IMR-90 (cell line): ENCODE results near the gene ZNF366. TPM values are rescaled to one million over a fixed set of nuclear protein-coding genes. Genes with fewer than 3 reads are reported as not detected.

Source experiments
- ATAC-seq: fragments of 200-7000 bp; cut with Tn5 transposase; 2 replicates; pipeline ENCODE4 v1.9.1; 2020; ENCODE audit warnings: low read depth, mild to moderate bottlenecking, moderate library complexity
- BruUV-seq: library from RNA; stranded (reverse); fragments of 400-500 nt; replicated peaks from 2 replicates; lab custom pipeline; 2021; lab: Mats Ljungman, UMichigan
- CTCF ChIA-PET: fragments of 300-600 bp; formaldehyde crosslinking; extraction: SDS; loops from one replicate; lab custom pipeline; 2021; ENCODE audit warnings: antibody characterized with exemption; lab: Yijun Ruan, JAX
- POLR2A ChIA-PET: fragments of 300-600 bp; sonication (Branson Sonifier 250); formaldehyde crosslinking; loops from one replicate; lab custom pipeline; 2022; ENCODE audit warnings: antibody characterized with exemption; ENCODE audit not compliant: unreplicated experiment; lab: Charles Lee
- DNase-seq: peaks from one replicate; pipeline ENCODE4 v3.0.0; 2013
- H2AFZ ChIP-seq: replicated peaks from 2 replicates; pipeline ENCODE3; 2013; ENCODE audit warnings: low read length, mild to moderate bottlenecking; ENCODE audit not compliant: poor library complexity
- H2AK5ac ChIP-seq: 2 replicates; pipeline ENCODE4 v1.6.1; 2013; ENCODE audit warnings: low read depth, low read length, inconsistent platforms
- H2AK9ac ChIP-seq: replicated peaks from 2 replicates; pipeline ENCODE3; 2013; ENCODE audit warnings: mild to moderate bottlenecking, low read depth, low read length, moderate library complexity; ENCODE audit not compliant: poor library complexity
- H2BK120ac ChIP-seq: 2 replicates; pipeline ENCODE4 v1.6.1; 2013; ENCODE audit warnings: low read depth, low read length, inconsistent platforms
- H2BK15ac ChIP-seq: 3 replicates; pipeline ENCODE4 v1.6.1; 2013; ENCODE audit warnings: low read depth, low read length, inconsistent platforms
- H2BK20ac ChIP-seq: 2 replicates; pipeline ENCODE4 v1.6.1; 2013; ENCODE audit warnings: low read depth, mild to moderate bottlenecking, inconsistent platforms, low read length, moderate library complexity
- H2BK5ac ChIP-seq: 2 replicates; pipeline ENCODE4 v1.6.1; 2013; ENCODE audit warnings: mild to moderate bottlenecking, low read depth, low read length, inconsistent platforms; ENCODE audit not compliant: poor library complexity, severe bottlenecking
- H3K14ac ChIP-seq: replicated peaks from 2 replicates; pipeline ENCODE4 v1.6.1; 2013; ENCODE audit warnings: low read depth, low read length, inconsistent platforms
- H3K18ac ChIP-seq: 2 replicates; pipeline ENCODE4 v1.6.1; 2013; ENCODE audit warnings: low read depth, low read length, control low read depth
- H3K23ac ChIP-seq: 2 replicates; pipeline ENCODE4 v1.6.1; 2013; ENCODE audit warnings: low read depth, low read length, inconsistent platforms
- H3K27ac ChIP-seq: 2 replicates; pipeline ENCODE4 v1.5.1; 2013; ENCODE audit warnings: mild to moderate bottlenecking, control low read depth, low read length; ENCODE audit not compliant: insufficient read depth
- H3K27me3 ChIP-seq: 2 replicates; pipeline ENCODE4 v1.6.1; 2013; ENCODE audit warnings: low read length; ENCODE audit not compliant: control insufficient read depth, insufficient read depth
- H3K36me3 ChIP-seq: 2 replicates; pipeline ENCODE4 v1.6.1; 2013; ENCODE audit warnings: low read length, mixed read lengths; ENCODE audit not compliant: control insufficient read depth, insufficient read depth
- H3K4ac ChIP-seq: 2 replicates; pipeline ENCODE4 v1.6.1; 2013; ENCODE audit warnings: low read depth, low read length, inconsistent platforms
- H3K4me1 ChIP-seq: 2 replicates; pipeline ENCODE4 v1.6.1; 2013; ENCODE audit warnings: low read length, mixed read lengths; ENCODE audit not compliant: control insufficient read depth, insufficient read depth
- H3K4me2 ChIP-seq: 2 replicates; pipeline ENCODE4 v1.6.1; 2013; ENCODE audit warnings: low read depth, mild to moderate bottlenecking, control low read depth, low read length, moderate library complexity
- H3K4me3 ChIP-seq: 2 replicates; pipeline ENCODE4 v1.5.1; 2013; ENCODE audit warnings: low read depth, mild to moderate bottlenecking, control low read depth, low read length, moderate library complexity; ENCODE audit not compliant: insufficient read depth
- H3K56ac ChIP-seq: 2 replicates; pipeline ENCODE4 v1.6.1; 2013; ENCODE audit warnings: low read length, inconsistent platforms; ENCODE audit not compliant: insufficient read depth; ENCODE audit errors: extremely low read depth
- H3K79me1 ChIP-seq, 2 experiments: 2 replicates each; pipeline ENCODE4 v1.6.1; 2013; ENCODE audit warnings: low read length in 2 of 2, inconsistent platforms in 1 of 2, low read depth in 1 of 2
- H3K9ac ChIP-seq: 2 replicates; pipeline ENCODE4 v1.6.1; 2013; ENCODE audit warnings: low read depth, low read length, control low read depth
- H3K9me1 ChIP-seq: 2 replicates; pipeline ENCODE4 v1.6.1; 2013; ENCODE audit warnings: low read length, inconsistent platforms; ENCODE audit not compliant: insufficient read depth
- H3K9me3 ChIP-seq: 2 replicates; pipeline ENCODE4 v1.6.1; 2013; ENCODE audit warnings: low read length; ENCODE audit not compliant: control insufficient read depth, insufficient read depth
- H4K20me1 ChIP-seq: 2 replicates; pipeline ENCODE4 v1.6.1; 2013; ENCODE audit warnings: low read length, inconsistent platforms; ENCODE audit not compliant: insufficient read depth
- H4K5ac ChIP-seq: 2 replicates; pipeline ENCODE4 v1.6.1; 2013; ENCODE audit warnings: mild to moderate bottlenecking, low read depth, low read length, control low read depth
- H4K8ac ChIP-seq, 2 experiments: 2 replicates each; pipeline ENCODE4 v1.6.1; 2013; ENCODE audit warnings: low read depth in 2 of 2, low read length in 2 of 2, control low read depth in 1 of 2, inconsistent platforms in 1 of 2
- H4K91ac ChIP-seq: 2 replicates; pipeline ENCODE4 v1.6.1; 2013; ENCODE audit warnings: low read depth, low read length, inconsistent platforms; ENCODE audit not compliant: insufficient read depth
- BHLHE40 ChIP-seq: fragments of 150-350 bp; IDR thresholded peaks from 2 replicates; pipeline ENCODE4 v1.6.1; 2016; ENCODE audit warnings: mild to moderate bottlenecking, low read depth, low read length
- CEBPB ChIP-seq: IDR thresholded peaks from 2 replicates; pipeline ENCODE4 v1.6.1; 2012; ENCODE audit warnings: low read depth, low read length, improper control_type of control experiment
- FOS ChIP-seq: fragments of 150-350 bp; IDR thresholded peaks from 2 replicates; pipeline ENCODE4 v1.6.1; 2016; ENCODE audit warnings: low read depth, low read length
- MAFK ChIP-seq: IDR thresholded peaks from 2 replicates; pipeline ENCODE4 v1.6.1; 2012; ENCODE audit warnings: low read depth, low read length, improper control_type of control experiment
- NFE2L2 ChIP-seq: fragments of 150-350 bp; IDR thresholded peaks from 2 replicates; pipeline ENCODE4 v1.6.1; 2016; ENCODE audit warnings: low read depth, mild to moderate bottlenecking, low read length
- RAD21 ChIP-seq: IDR thresholded peaks from 2 replicates; pipeline ENCODE4 v1.6.1; 2012; ENCODE audit warnings: low read length, improper control_type of control experiment
- SMC3 ChIP-seq: fragments of 150-350 bp; IDR thresholded peaks from 2 replicates; pipeline ENCODE4 v1.6.1; 2016; ENCODE audit warnings: low read depth, mild to moderate bottlenecking, antibody characterized with exemption, low read length, moderate library complexity
- WGBS, 2 experiments: methylation state at CpG; one replicate each; pipeline versions ENCODE4 v1.1.5 to v1.1.7; 2013; ENCODE audit warnings: missing lambda C conversion rate in 2 of 2; ENCODE audit not compliant: insufficient read length in 1 of 2; ENCODE audit errors: extremely low coverage in 2 of 2; 5-methylcytosine and 5-hydroxymethylcytosine counted together
- dilution Hi-C: fragments of 300-500 bp; cut with HindIII; formaldehyde crosslinking; loops from one replicate; pipeline ENCODE4 v1.14.3; 2018; ENCODE audit warnings: low sequenced_read_pairs; ENCODE audit not compliant: unreplicated experiment
- in situ Hi-C: fragments of 300-500 bp; cut with MboI; formaldehyde crosslinking; loops from 3 replicates; pipeline ENCODE4 v1.14.3; 2019; ENCODE audit warnings: low sequenced_read_pairs, inconsistent platforms, mixed read lengths
- intact Hi-C: fragments of 100-400 bp; cut with micrococcal nuclease; formaldehyde crosslinking; loops from 2 replicates; pipeline ENCODE4 v1.10.0; 2022
- polyA plus RNA-seq, 3 experiments: library from polyadenylated mRNA; depleted of rRNA; stranded (reverse); fragments of >200 nt; gene quantifications; 2 replicates each; pipeline ENCODE4 v1.2.3, GENCODE V29; 2012; ENCODE audit warnings: low replicate concordance in 1 of 3
- total RNA-seq: library from RNA; depleted of rRNA; stranded (reverse); fragments of >200 nt; gene quantifications from 2 replicates; pipeline ENCODE4 v1.2.3, GENCODE V29; 2012
- TF ChIP-seq, protein P1 (sequence below): fragments of 150-350 bp; IDR thresholded peaks from 2 replicates; pipeline ENCODE4 v1.6.1; 2017; ENCODE audit warnings: mild to moderate bottlenecking, antibody characterized with exemption, low read length, low read depth
- TF ChIP-seq, protein P2 (sequence below): fragments of 150-350 bp; IDR thresholded peaks from 2 replicates; pipeline ENCODE4 v1.6.1; 2016; ENCODE audit warnings: low read depth, mild to moderate bottlenecking, low read length, moderate library complexity, borderline replicate concordance

ZNF366 gene
- total and polyA plus RNA-seq, 2 of the 4 experiments (the other 2 are of a cell fraction): not detected

DNA sequence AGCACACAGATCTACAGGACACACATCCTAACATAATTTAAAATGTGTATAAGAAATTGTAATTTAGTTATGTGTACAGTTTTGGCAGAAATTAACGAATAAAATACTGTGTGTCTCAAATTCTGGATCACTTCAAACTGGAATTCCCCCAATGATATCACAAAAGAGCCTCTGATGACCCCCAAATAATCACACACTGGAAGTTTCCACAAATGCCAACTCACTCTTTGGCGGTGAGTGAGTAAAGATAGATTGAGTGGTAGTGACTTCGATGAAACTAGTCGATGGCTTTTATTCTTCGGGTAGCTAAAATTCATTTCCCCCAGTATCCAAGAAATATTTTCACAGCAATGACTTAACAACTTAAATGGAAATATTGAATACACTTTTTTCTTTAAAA, 2.2 kb downstream of the ZNF366 start:
- H2BK120ac ChIP-seq: peak overlapping the region; percentile 65
- no CpG with 5 or more reads among the region's 5 CpGs for WGBS, 2 experiments
- H2BK5ac ChIP-seq: peak overlapping the region; percentile 41
- no peak overlapping the region for H3K4me2 ChIP-seq
- ChIA-PET CTCF (interaction anchor here (0.9 kb wide), 1 partner anchor 93 kb away, joined by 5 read pairs; no protein-coding TSS in a partner anchor), POLR2A (no interaction called here)
- peak overlapping the region; percentile 75; the same call in 1 of the 2 replicates for H4K5ac ChIP-seq
- no peak overlapping the region for H3K23ac ChIP-seq
- BruUV-seq: no TSS peak
- H4K20me1 ChIP-seq: no peaks in the 10 kb centered on the region
- peaks cover 12% of the 10 kb centered on the region for H3K4me1 ChIP-seq
- intact Hi-C loops: no loop called here
- no peak overlapping the region for H3K27ac ChIP-seq
- H4K8ac ChIP-seq: peak overlapping the region; percentile 57 to 59; a peak in 2 of 4 replicates
- H3K18ac ChIP-seq: peak overlapping the region; percentile 47; the same call in 1 of the 2 replicates
- H3K27me3 ChIP-seq: no peaks in the 10 kb centered on the region
- H3K36me3 ChIP-seq: no peaks in the 10 kb centered on the region
- no peak overlapping the region for H3K56ac ChIP-seq
- no peak overlapping the region; the same call in 1 of the 2 replicates for H2AK5ac ChIP-seq
- H4K91ac ChIP-seq: peak overlapping the region; percentile 67
- H3K9ac ChIP-seq: no peak overlapping the region
- no peaks in the 10 kb centered on the region for H3K9me3 ChIP-seq
- dilution Hi-C loops: no loop called here
- H3K4me3 ChIP-seq: no peak overlapping the region
- H3K14ac ChIP-seq: peak overlapping the region; percentile 11; the same call in 1 of the 2 replicates
- H3K4ac ChIP-seq: 0 out of 2 replicates have a peak overlapping the region, but pooled peaks have one; percentile 52
- H3K79me1 ChIP-seq: no peaks in the 10 kb centered on the region
- peak overlapping the region; percentile 64; the same call in 2 of the 3 replicates for H2BK15ac ChIP-seq
- ATAC-seq: no peak
- H2AK9ac ChIP-seq: no peak overlapping the region
- H2BK20ac ChIP-seq: peak overlapping the region; percentile 16; the same call in 1 of the 2 replicates
- no peak for DNase-seq
- in situ Hi-C loops: loop anchor here (25.0 kb wide), 1 partner anchor 143 kb away; no protein-coding TSS in a partner anchor
- TF ChIP-seq FOS: no peak
- TF ChIP-seq CEBPB: no peak
- TF ChIP-seq, protein P1, sequence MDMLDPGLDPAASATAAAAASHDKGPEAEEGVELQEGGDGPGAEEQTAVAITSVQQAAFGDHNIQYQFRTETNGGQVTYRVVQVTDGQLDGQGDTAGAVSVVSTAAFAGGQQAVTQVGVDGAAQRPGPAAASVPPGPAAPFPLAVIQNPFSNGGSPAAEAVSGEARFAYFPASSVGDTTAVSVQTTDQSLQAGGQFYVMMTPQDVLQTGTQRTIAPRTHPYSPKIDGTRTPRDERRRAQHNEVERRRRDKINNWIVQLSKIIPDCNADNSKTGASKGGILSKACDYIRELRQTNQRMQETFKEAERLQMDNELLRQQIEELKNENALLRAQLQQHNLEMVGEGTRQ: no peak
- TF ChIP-seq, protein P2, sequence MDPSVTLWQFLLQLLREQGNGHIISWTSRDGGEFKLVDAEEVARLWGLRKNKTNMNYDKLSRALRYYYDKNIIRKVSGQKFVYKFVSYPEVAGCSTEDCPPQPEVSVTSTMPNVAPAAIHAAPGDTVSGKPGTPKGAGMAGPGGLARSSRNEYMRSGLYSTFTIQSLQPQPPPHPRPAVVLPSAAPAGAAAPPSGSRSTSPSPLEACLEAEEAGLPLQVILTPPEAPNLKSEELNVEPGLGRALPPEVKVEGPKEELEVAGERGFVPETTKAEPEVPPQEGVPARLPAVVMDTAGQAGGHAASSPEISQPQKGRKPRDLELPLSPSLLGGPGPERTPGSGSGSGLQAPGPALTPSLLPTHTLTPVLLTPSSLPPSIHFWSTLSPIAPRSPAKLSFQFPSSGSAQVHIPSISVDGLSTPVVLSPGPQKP: no peak
- TF ChIP-seq MAFK: no peak
- TF ChIP-seq RAD21: no peak
- no peak for TF ChIP-seq SMC3
- no peak for TF ChIP-seq NFE2L2
- no peak for TF ChIP-seq BHLHE40
- peaks cover 10% of the 10 kb centered on the region; the same call in 1 of the 2 replicates for H3K9me1 ChIP-seq
- H2AFZ ChIP-seq: no peak overlapping the region
